ENCODE measurements around the gene GRWD1. TPM values are rescaled to one million over a fixed set of nuclear protein-coding genes. Genes with fewer than 3 reads are reported as not detected.

Gene GRWD1
- total RNA-seq, 1 experiment from 2014 or later: 54.8 TPM

- no peak for DNase-seq (ENCODE audit: low spot score)
These were observed 10.3 kb downstream of the GRWD1 start for GRCh38 chr19:48455908-48456562.

GRCh38 chr19:48456864-48457263, 11.1 kb downstream of the GRWD1 start:
- DNase-seq (ENCODE audit: low spot score): no peak

- no peak for DNase-seq (ENCODE audit: low spot score)
These were observed 12.2 kb downstream of the GRWD1 start for GRCh38 chr19:48458016-48458415.

GRCh38 chr19:48461651-48461981, 15.8 kb downstream of the GRWD1 start:
- DNase-seq (ENCODE audit: low spot score): no peak

- no peak for DNase-seq (ENCODE audit: low spot score)
These were observed 16.3 kb downstream of the GRWD1 start for GRCh38 chr19:48461982-48462655.

- DNase-seq (ENCODE audit: low spot score): no peak
These were observed 19.4 kb downstream of the GRWD1 start for GRCh38 chr19:48465215-48465614.

GRCh38 chr19:48466561-48467325, 21.0 kb downstream of the GRWD1 start:
- DNase-seq (ENCODE audit: low spot score): no peak

- DNase-seq (ENCODE audit: low spot score): peak; percentile 100
These were observed 23.0 kb downstream of the GRWD1 start for GRCh38 chr19:48468772-48469288.

GRCh38 chr19:48469289-48469881, 23.6 kb downstream of the GRWD1 start, which contains the start of gene CYTH2:
Gene CYTH2, plus strand, starts transcription at chr19:48469369. Its CDS starts 139 bp downstream, at chr19:48469508.
- DNase-seq (ENCODE audit: low spot score): peak; percentile 72

- no peak for DNase-seq (ENCODE audit: low spot score)
These were observed 24.3 kb downstream of the GRWD1 start for GRCh38 chr19:48469934-48470680.

GRCh38 chr19:48470856-48471255, 25.1 kb downstream of the GRWD1 start:
- DNase-seq (ENCODE audit: low spot score): no peak

- no peak for DNase-seq (ENCODE audit: low spot score)
These were observed 26.1 kb downstream of the GRWD1 start for GRCh38 chr19:48471836-48472235.

GRCh38 chr19:48473161-48473966, 27.6 kb downstream of the GRWD1 start:
- DNase-seq (ENCODE audit: low spot score): no peak

GRCh38 chr19:48474084-48474592, 28.4 kb downstream of the GRWD1 start:
- no peak for DNase-seq (ENCODE audit: low spot score)

- DNase-seq (ENCODE audit: low spot score): no peak
These were observed 29.7 kb downstream of the GRWD1 start for GRCh38 chr19:48475369-48476068.

GRCh38 chr19:48476176-48476575, 30.4 kb downstream of the GRWD1 start:
- DNase-seq (ENCODE audit: low spot score): no peak

- no peak for DNase-seq (ENCODE audit: low spot score)
These were observed 31.4 kb downstream of the GRWD1 start for GRCh38 chr19:48477067-48477685.

- no peak for DNase-seq (ENCODE audit: low spot score)
These were observed 32.0 kb downstream of the GRWD1 start for GRCh38 chr19:48477698-48478338.
